Prostate gland (tissue), 2 donors: ENCODE data around the gene TMEM184C. TPM values are rescaled to one million over a fixed set of nuclear protein-coding genes. Genes with fewer than 3 reads are reported as not detected.

Source experiments
- DNase-seq: peaks from one replicate; pipeline ENCODE4 v3.0.0-alpha.2; 2019; ENCODE audit warnings: low spot score
- H3K27ac ChIP-seq, 2 donors: fragments of 200-600 bp; sonication (generic); 2 replicates each; pipeline ENCODE4 v1.5.1; 2017 to 2019
- H3K27me3 ChIP-seq: fragments of 200-600 bp; sonication (generic); replicated peaks from 2 replicates; pipeline ENCODE4 v1.5.1; 2019; ENCODE audit not compliant: insufficient read depth
- H3K36me3 ChIP-seq, 2 donors: fragments of 200-600 bp; sonication (generic); 1 replicate in 1 of 2; 2 replicates in 1 of 2; pipeline versions ENCODE4 v1.5.1 to v1.8.1; 2017 to 2019
- H3K4me1 ChIP-seq: fragments of 200-600 bp; sonication (generic); replicated peaks from 2 replicates; pipeline ENCODE4 v1.5.1; 2019
- H3K4me3 ChIP-seq, 2 donors: fragments of 200-600 bp; sonication (generic); 2 replicates each; pipeline ENCODE4 v1.5.1; 2017 to 2019
- H3K9me3 ChIP-seq: fragments of 200-600 bp; sonication (generic); 2 replicates; pipeline ENCODE4 v1.5.1; 2017
- POLR2A ChIP-seq: fragments of 450-650 bp; IDR thresholded peaks from one replicate; pipeline ENCODE4 v1.6.1; 2016; ENCODE audit warnings: antibody characterized with exemption, mild to moderate bottlenecking
- POLR2AphosphoS5 ChIP-seq: sonication (generic); formaldehyde crosslinking; IDR thresholded peaks from one replicate; pipeline ENCODE4 v1.6.1; 2017; ENCODE audit warnings: antibody characterized with exemption
- WGBS: methylation state at CpG from one replicate; pipeline ENCODE4 v1.1.5; 2018; 5-methylcytosine and 5-hydroxymethylcytosine counted together
- intact Hi-C: fragments of 100-400 bp; cut with DNase I; formaldehyde crosslinking; loops from one replicate; pipeline ENCODE4 v1.14.2; 2022
- total RNA-seq, 2 donors: library from RNA; depleted of rRNA; stranded (reverse); fragments of >200 nt; gene quantifications; one replicate each; pipeline ENCODE4 v1.1.0, GENCODE V29; 2016
- TF ChIP-seq, protein P1 (sequence below), 4 experiments: fragments of 200-600 bp in 2 of 4; fragments of 450-650 bp in 2 of 4; sonication (generic) in 2 of 4; IDR thresholded peaks; 1 replicate in 3 of 4; 2 replicates in 1 of 4; pipeline ENCODE4 v1.5.1; 2016 to 2019; ENCODE audit warnings: antibody characterized with exemption in 4 of 4, mild to moderate bottlenecking in 2 of 4, moderate library complexity in 2 of 4

TMEM184C gene
- total RNA-seq, 2 donors from 2014 or later, result 34.7 to 48.0 TPM

DNA sequence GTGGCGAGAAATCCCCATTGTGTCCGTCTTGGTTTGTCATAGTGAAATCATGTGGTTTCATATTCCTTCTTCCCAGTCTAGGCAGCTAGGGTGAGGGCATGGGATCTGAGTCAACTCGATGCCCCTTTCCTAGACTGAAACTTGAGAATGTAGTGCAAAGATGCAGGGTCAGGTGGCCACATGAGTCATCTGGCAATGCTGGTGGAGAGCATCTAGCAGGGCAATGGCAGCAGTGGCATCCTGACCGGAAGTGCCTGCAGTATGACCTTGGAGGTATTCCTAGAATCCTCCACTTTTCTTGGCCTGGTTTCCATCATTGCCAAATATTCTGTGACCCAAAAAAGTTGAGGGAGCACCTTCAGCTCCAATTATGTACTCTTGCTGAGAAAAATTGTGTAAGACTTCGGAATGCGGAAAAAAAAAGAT, 39.1 kb upstream of the TMEM184C start:
- H3K27me3 ChIP-seq, result no peaks in the 10 kb centered on the region
- no peak overlapping the region for H3K27ac ChIP-seq
- WGBS, result 67% methylated on average over 6 of the region's 6 CpGs
- H3K36me3 ChIP-seq, result no peaks in the 10 kb centered on the region
- no peaks in the 10 kb centered on the region for H3K4me1 ChIP-seq
- H3K4me3 ChIP-seq, result no peak overlapping the region
- TF ChIP-seq, protein P1, sequence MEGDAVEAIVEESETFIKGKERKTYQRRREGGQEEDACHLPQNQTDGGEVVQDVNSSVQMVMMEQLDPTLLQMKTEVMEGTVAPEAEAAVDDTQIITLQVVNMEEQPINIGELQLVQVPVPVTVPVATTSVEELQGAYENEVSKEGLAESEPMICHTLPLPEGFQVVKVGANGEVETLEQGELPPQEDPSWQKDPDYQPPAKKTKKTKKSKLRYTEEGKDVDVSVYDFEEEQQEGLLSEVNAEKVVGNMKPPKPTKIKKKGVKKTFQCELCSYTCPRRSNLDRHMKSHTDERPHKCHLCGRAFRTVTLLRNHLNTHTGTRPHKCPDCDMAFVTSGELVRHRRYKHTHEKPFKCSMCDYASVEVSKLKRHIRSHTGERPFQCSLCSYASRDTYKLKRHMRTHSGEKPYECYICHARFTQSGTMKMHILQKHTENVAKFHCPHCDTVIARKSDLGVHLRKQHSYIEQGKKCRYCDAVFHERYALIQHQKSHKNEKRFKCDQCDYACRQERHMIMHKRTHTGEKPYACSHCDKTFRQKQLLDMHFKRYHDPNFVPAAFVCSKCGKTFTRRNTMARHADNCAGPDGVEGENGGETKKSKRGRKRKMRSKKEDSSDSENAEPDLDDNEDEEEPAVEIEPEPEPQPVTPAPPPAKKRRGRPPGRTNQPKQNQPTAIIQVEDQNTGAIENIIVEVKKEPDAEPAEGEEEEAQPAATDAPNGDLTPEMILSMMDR (IDR thresholded peaks at IDR 0.05), result no peak
- TF ChIP-seq POLR2A (no peak), POLR2AphosphoS5 (no peak)
- intact Hi-C loops, result no loop called here
- DNase-seq, result no peak
- H3K9me3 ChIP-seq, result no peaks in the 10 kb centered on the region

DNA sequence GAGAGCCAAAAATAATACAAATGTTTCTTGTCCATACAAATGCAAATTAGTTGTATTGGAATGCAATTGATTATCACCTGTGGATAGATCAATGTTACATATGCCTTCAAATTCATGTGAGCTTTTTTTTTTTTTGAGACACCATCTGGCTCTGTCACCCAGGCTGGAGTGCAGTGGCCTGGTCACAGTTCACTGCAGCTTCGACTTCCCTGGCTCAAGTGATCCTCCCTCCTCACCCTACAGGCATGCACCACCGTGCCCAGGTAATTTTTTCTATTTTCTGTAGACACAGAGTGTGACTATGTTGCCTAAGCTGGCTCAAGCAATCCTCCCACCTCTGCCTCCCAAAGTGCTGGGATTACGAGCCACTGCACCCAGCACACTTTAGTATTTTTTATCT, 38.6 kb upstream of the TMEM184C start:
- H3K4me3 ChIP-seq, result no peak overlapping the region
- no peak overlapping the region for H3K27ac ChIP-seq
- no peaks in the 10 kb centered on the region for H3K4me1 ChIP-seq
- intact Hi-C loops, result no loop called here
- no peak for DNase-seq
- WGBS, result 77% methylated on average over 3 of the region's 3 CpGs
- H3K27me3 ChIP-seq, result no peaks in the 10 kb centered on the region
- TF ChIP-seq, protein P1 (IDR thresholded peaks at IDR 0.05), result no peak
- TF ChIP-seq POLR2A (no peak), POLR2AphosphoS5 (no peak)
- no peaks in the 10 kb centered on the region for H3K9me3 ChIP-seq
- no peaks in the 10 kb centered on the region for H3K36me3 ChIP-seq

DNA sequence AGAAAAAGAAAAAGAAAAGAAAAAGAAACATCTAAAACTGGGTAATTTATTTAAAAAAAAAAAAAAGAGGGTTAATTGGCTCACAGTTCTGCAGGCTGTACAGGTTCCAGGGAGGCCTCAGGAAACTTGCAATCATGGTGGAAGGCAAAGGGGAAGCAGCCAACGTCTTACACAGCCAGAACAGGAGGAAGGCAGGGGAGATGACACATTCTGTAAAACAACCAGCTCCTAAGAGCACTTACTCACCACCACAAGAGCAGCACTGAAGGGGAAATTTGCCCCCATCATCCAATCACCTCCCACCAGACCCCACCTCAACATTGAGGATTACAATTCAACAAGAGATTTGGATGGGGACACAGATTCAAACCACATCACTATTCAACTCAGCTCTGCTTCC, 36.8 kb upstream of the TMEM184C start:
- 65% methylated on average over 1 of the region's 1 CpG for WGBS
- DNase-seq, result no peak
- no peak overlapping the region for H3K4me3 ChIP-seq
- no peaks in the 10 kb centered on the region for H3K4me1 ChIP-seq
- intact Hi-C loops, result no loop called here
- TF ChIP-seq POLR2A (no peak), POLR2AphosphoS5 (no peak)
- TF ChIP-seq, protein P1 (IDR thresholded peaks at IDR 0.05), result no peak
- no peak overlapping the region for H3K27ac ChIP-seq
- H3K36me3 ChIP-seq, result no peaks in the 10 kb centered on the region
- no peaks in the 10 kb centered on the region for H3K9me3 ChIP-seq
- H3K27me3 ChIP-seq, result no peaks in the 10 kb centered on the region

DNA sequence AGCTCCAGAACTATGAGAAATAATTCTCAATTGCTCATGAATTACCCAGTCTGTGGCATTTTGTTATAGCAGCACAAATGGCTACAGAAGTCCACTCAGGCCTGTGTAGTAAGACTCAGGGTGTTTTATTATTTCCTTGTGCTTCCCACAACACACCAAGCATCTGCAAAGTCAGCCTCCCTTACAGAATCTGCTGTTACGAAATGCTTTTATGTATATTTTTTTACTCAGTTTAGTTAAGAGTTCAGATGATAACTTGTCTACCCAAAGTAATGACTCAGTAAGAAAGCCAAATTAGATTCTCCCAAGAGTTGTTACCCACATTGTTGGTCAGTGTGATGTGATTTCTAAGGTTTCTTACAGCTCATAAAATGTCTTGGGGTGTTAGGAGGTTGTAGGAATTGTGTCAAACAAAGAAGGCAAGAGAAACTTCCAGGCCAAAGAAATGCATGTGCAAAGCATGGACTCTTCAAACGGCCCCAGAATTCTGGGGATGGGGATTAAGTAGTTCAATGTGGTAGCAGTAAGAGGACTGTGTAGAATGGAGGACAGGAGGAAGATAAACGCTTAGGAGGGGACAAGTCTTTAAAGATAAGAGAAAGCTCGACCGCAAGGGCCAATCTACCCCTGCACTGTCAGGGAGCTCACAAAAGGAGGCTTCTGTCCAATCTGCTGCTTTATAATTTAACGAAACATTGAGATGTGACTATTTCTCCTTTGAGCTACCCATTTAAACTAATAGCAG, 35.4 kb upstream of the TMEM184C start:
- Histone ChIP-seq H3K4me1 (no peaks in the 10 kb centered on the region), H3K9me3 (no peaks in the 10 kb centered on the region), H3K27me3 (no peaks in the 10 kb centered on the region), H3K4me3 (no peak overlapping the region), H3K36me3 (no peaks in the 10 kb centered on the region), H3K27ac (no peak overlapping the region)
- TF ChIP-seq, protein P1 (IDR thresholded peaks at IDR 0.05), result no peak
- no peak for DNase-seq
- intact Hi-C loops, result no loop called here
- WGBS, result 91% methylated on average over 6 of the region's 6 CpGs

DNA sequence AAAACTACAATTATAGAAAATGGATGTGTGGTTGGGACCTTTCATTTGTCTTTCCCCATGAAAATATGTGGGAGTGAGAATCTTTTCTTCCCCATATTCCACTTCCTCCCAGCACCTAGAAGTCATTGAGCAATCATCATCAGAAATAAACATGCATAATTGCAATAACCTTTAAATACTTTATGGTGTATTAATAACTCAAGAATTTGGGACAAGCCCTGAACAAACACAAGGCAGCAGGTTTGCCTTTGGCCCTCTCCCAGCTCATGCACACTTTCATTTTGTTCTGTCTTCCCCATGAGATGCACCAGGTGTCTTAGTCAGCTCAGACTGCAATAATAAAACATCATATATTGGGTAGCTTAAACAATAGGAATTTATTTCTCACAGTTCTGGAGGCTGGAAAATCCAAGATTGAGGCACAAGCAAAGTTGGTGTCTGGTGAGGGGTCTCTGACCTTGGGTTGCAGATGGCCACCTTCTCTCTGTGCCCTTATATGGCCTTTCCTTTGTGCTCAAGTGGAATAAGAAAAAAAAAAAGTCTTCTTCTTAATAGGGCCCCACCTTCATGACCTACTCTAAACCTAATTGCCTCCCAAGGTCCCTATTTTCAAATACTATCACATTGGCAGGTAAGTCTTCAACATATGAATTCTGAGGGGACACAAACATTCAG, 34.7 kb upstream of the TMEM184C start:
- TF ChIP-seq, protein P1 (IDR thresholded peaks at IDR 0.05), result no peak
- TF ChIP-seq POLR2A, result no peak
- no peak for TF ChIP-seq POLR2AphosphoS5
- H3K27me3 ChIP-seq, result no peaks in the 10 kb centered on the region
- intact Hi-C loops, result no loop called here
- H3K4me1 ChIP-seq, result no peaks in the 10 kb centered on the region
- H3K9me3 ChIP-seq, result no peaks in the 10 kb centered on the region
- DNase-seq, result no peak
- H3K36me3 ChIP-seq, result no peaks in the 10 kb centered on the region
- no peak overlapping the region for H3K27ac ChIP-seq
- H3K4me3 ChIP-seq, result no peak overlapping the region
